Loucy (cell line): ENCODE results near the gene NDUFAF2.

Experiments used
- H2AFZ ChIP-seq: fragments of 200-600 bp; sonication (generic); 2 replicates; pipeline ENCODE4 v1.6.0; 2016; ENCODE audit warnings: antibody characterized with exemption, mild to moderate bottlenecking, low read length, moderate library complexity
- H3F3A ChIP-seq: fragments of 200-600 bp; 2 replicates; pipeline ENCODE4 v1.6.0; 2016; ENCODE audit warnings: antibody characterized with exemption, low read depth, mild to moderate bottlenecking
- H3K27me3 ChIP-seq: fragments of 200-600 bp; sonication (generic); 2 replicates; pipeline ENCODE4 v1.6.1; 2014; ENCODE audit warnings: low read length, mild to moderate bottlenecking; ENCODE audit not compliant: insufficient read depth, poor library complexity, severe bottlenecking
- H3K36me3 ChIP-seq: fragments of 200-600 bp; sonication (generic); 2 replicates; pipeline ENCODE4 v1.6.1; 2016; ENCODE audit warnings: low read length; ENCODE audit not compliant: insufficient read depth
- H3K4me1 ChIP-seq: fragments of 200-600 bp; sonication (generic); 2 replicates; pipeline ENCODE4 v1.5.1; 2014; ENCODE audit warnings: low read length, mild to moderate bottlenecking; ENCODE audit not compliant: insufficient read depth, poor library complexity, severe bottlenecking
- H3K4me2 ChIP-seq: fragments of 200-600 bp; sonication (generic); 2 replicates; pipeline ENCODE4 v1.6.0; 2014; ENCODE audit warnings: antibody characterized with exemption, low read length, low read depth, mild to moderate bottlenecking; ENCODE audit not compliant: poor library complexity, severe bottlenecking
- H3K4me3 ChIP-seq: fragments of 200-600 bp; sonication (generic); 2 replicates; pipeline ENCODE4 v1.5.1; 2014; ENCODE audit warnings: low read length, mild to moderate bottlenecking, mixed read lengths; ENCODE audit not compliant: poor library complexity, severe bottlenecking
- H3K79me2 ChIP-seq: fragments of 200-600 bp; sonication (generic); 2 replicates; pipeline ENCODE4 v1.6.1; 2014; ENCODE audit warnings: low read length; ENCODE audit not compliant: insufficient read depth
- H3K9ac ChIP-seq: fragments of 200-600 bp; sonication (generic); 2 replicates; pipeline ENCODE4 v1.6.0; 2014; ENCODE audit warnings: mild to moderate bottlenecking, low read depth, low read length, moderate library complexity; ENCODE audit not compliant: poor library complexity, severe bottlenecking
- H3K9me2 ChIP-seq: fragments of 200-600 bp; sonication (generic); replicated peaks from 2 replicates; pipeline ENCODE4 v1.6.1; 2016; ENCODE audit warnings: low read depth, low read length, mixed read lengths
- H3K9me3 ChIP-seq: fragments of 200-600 bp; sonication (generic); 2 replicates; pipeline ENCODE4 v1.6.1; 2014; ENCODE audit warnings: mild to moderate bottlenecking, antibody characterized with exemption, low read length, low read depth; ENCODE audit not compliant: insufficient read depth
- H4K20me1 ChIP-seq: fragments of 200-600 bp; sonication (generic); 2 replicates; pipeline ENCODE4 v1.6.0; 2014; ENCODE audit warnings: antibody characterized with exemption, low read length, mild to moderate bottlenecking; ENCODE audit not compliant: insufficient read depth, poor library complexity, severe bottlenecking
- EZH2phosphoT487 ChIP-seq: fragments of 200-600 bp; IDR thresholded peaks from 2 replicates; pipeline ENCODE4 v1.6.1; 2018; ENCODE audit warnings: antibody characterized with exemption, mild to moderate bottlenecking, moderate library complexity, borderline replicate concordance
- TF ChIP-seq, protein P1 (sequence below): fragments of 200-600 bp; sonication (generic); conservative IDR thresholded peaks from 2 replicates; pipeline ENCODE4 v1.5.1; 2014; ENCODE audit warnings: mild to moderate bottlenecking, antibody characterized with exemption, low read length

NDUFAF2 gene

GRCh38 chr5:60961685-60962084, 16.7 kb downstream of the NDUFAF2 start:
- Histone ChIP-seq H3K9me2 (no peaks in the 10 kb centered on the region), H3K4me3 (no peak overlapping the region), H3K9me3 (no peaks in the 10 kb centered on the region), H3K36me3 (no peaks in the 10 kb centered on the region), H4K20me1 (no peaks in the 10 kb centered on the region), H3K4me2 (no peak overlapping the region), H3F3A (no peaks in the 10 kb centered on the region; the same call in 1 of the 2 replicates), H3K4me1 (no peaks in the 10 kb centered on the region), H3K9ac (no peak overlapping the region), H3K27me3 (no peaks in the 10 kb centered on the region), H2AFZ (no peak overlapping the region), H3K79me2 (no peaks in the 10 kb centered on the region)
- TF ChIP-seq EZH2phosphoT487, result no peak
- TF ChIP-seq, protein P1, sequence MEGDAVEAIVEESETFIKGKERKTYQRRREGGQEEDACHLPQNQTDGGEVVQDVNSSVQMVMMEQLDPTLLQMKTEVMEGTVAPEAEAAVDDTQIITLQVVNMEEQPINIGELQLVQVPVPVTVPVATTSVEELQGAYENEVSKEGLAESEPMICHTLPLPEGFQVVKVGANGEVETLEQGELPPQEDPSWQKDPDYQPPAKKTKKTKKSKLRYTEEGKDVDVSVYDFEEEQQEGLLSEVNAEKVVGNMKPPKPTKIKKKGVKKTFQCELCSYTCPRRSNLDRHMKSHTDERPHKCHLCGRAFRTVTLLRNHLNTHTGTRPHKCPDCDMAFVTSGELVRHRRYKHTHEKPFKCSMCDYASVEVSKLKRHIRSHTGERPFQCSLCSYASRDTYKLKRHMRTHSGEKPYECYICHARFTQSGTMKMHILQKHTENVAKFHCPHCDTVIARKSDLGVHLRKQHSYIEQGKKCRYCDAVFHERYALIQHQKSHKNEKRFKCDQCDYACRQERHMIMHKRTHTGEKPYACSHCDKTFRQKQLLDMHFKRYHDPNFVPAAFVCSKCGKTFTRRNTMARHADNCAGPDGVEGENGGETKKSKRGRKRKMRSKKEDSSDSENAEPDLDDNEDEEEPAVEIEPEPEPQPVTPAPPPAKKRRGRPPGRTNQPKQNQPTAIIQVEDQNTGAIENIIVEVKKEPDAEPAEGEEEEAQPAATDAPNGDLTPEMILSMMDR, result no peak

- no peak overlapping the region for H3K4me3 ChIP-seq
- H3K36me3 ChIP-seq, result no peaks in the 10 kb centered on the region
- TF ChIP-seq EZH2phosphoT487, result no peak
- TF ChIP-seq, protein P1, result no peak
- no peaks in the 10 kb centered on the region for H3K79me2 ChIP-seq
- H2AFZ ChIP-seq, result no peak overlapping the region
- no peak overlapping the region for H3K4me2 ChIP-seq
- no peaks in the 10 kb centered on the region for H3K9me3 ChIP-seq
- H4K20me1 ChIP-seq, result no peaks in the 10 kb centered on the region
- no peaks in the 10 kb centered on the region for H3F3A ChIP-seq
- H3K27me3 ChIP-seq, result no peaks in the 10 kb centered on the region
- H3K4me1 ChIP-seq, result no peaks in the 10 kb centered on the region
- no peaks in the 10 kb centered on the region for H3K9me2 ChIP-seq
- no peak overlapping the region for H3K9ac ChIP-seq
Measured at GRCh38 chr5:60972231-60972630, 27.2 kb downstream of the NDUFAF2 start.

- TF ChIP-seq, protein P1, result no peak
- no peak for TF ChIP-seq EZH2phosphoT487
- Histone ChIP-seq H3K4me1 (no peaks in the 10 kb centered on the region), H3K4me2 (no peak overlapping the region), H3K79me2 (no peaks in the 10 kb centered on the region), H3K27me3 (no peaks in the 10 kb centered on the region), H4K20me1 (no peaks in the 10 kb centered on the region), H3K9ac (no peak overlapping the region), H2AFZ (no peak overlapping the region), H3K4me3 (no peak overlapping the region), H3K9me2 (no peaks in the 10 kb centered on the region), H3K36me3 (no peaks in the 10 kb centered on the region), H3K9me3 (no peaks in the 10 kb centered on the region), H3F3A (no peaks in the 10 kb centered on the region)
Measured at GRCh38 chr5:60977956-60978737, 33.1 kb downstream of the NDUFAF2 start.
